ENCODE measurements around the gene ICAM2.

The ICAM2 gene

DNA sequence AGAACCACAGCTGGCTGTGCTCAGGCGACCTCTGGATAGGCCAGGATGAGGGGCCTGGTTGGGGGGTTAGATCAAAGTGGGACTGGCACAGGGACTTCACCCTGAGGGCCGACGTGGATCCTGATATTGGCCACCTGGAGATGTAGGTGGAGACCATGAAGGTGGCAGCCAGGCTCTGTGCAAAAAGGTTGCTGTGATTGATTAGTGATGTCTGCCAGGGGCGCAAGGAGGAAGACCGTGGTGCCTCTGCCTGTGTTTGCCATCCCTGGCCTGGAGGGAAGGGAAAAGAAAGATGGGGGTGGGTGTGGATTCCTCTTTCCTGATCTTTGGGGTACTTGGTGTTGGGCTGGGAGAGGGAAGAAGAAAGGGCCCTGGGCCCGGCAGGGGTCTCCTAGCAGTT, 47.2 kb downstream of the ICAM2 start:
- H3K4me3 ChIP-seq (ENCODE audit: low read depth, low read length) = no peak overlapping the region
- no peak for TF ChIP-seq CTCF (conservative IDR thresholded peaks at IDR 0.05; ENCODE audit: low read depth, low read length)
- DNase-seq (ENCODE audit: low read depth) = no peak

- TF ChIP-seq CTCF (conservative IDR thresholded peaks at IDR 0.05; ENCODE audit: low read depth, low read length) = no peak
Measured at GRCh38 chr17:63972796-63973195, 47.6 kb downstream of the ICAM2 start, which contains the start of gene SCN4A. TSS of gene SCN4A (minus strand) at chr17:63972918. CDS start at chr17:63972841, 77 bp downstream.

GRCh38 chr17:63969278-63969677, 51.2 kb downstream of the ICAM2 start:
- no peak overlapping the region for H3K4me3 ChIP-seq (ENCODE audit: low read depth, low read length)
- DNase-seq (ENCODE audit: low read depth) = no peak
- TF ChIP-seq CTCF (conservative IDR thresholded peaks at IDR 0.05; ENCODE audit: low read depth, low read length) = no peak

More at GRCh38 chr17:63972796-63973195, 47.6 kb downstream of the ICAM2 start, which contains the start of gene SCN4A:
- no peak within 1 kb of the TSS for H3K4me3 ChIP-seq (ENCODE audit: low read depth, low read length)
- DNase-seq (ENCODE audit: low read depth) = no peak

GRCh38 chr17:63967953-63968352, 52.5 kb downstream of the ICAM2 start:
- no peak overlapping the region for H3K4me3 ChIP-seq (ENCODE audit: low read depth, low read length)
- no peak for DNase-seq (ENCODE audit: low read depth)
- TF ChIP-seq CTCF (conservative IDR thresholded peaks at IDR 0.05; ENCODE audit: low read depth, low read length) = no peak

- H3K4me3 ChIP-seq (ENCODE audit: low read depth, low read length) = no peak overlapping the region
- DNase-seq (ENCODE audit: low read depth) = no peak
- TF ChIP-seq CTCF (conservative IDR thresholded peaks at IDR 0.05; ENCODE audit: low read depth, low read length) = no peak
Measured at GRCh38 chr17:63966646-63967264, 53.7 kb downstream of the ICAM2 start.

- TF ChIP-seq CTCF (conservative IDR thresholded peaks at IDR 0.05; ENCODE audit: low read depth, low read length) = no peak
- DNase-seq (ENCODE audit: low read depth) = no peak
- H3K4me3 ChIP-seq (ENCODE audit: low read depth, low read length) = no peak overlapping the region
Measured at GRCh38 chr17:63963123-63963522, 57.3 kb downstream of the ICAM2 start.

- TF ChIP-seq CTCF (conservative IDR thresholded peaks at IDR 0.05; ENCODE audit: low read depth, low read length) = no peak
- H3K4me3 ChIP-seq (ENCODE audit: low read depth, low read length) = no peak overlapping the region
- no peak for DNase-seq (ENCODE audit: low read depth)
Measured at GRCh38 chr17:63962298-63962744, 58.1 kb downstream of the ICAM2 start.

All from choroid plexus epithelial cell (primary cell).